Sigmoid colon (tissue), 7 donors: ENCODE measurements around the gene SDR42E1. TPM values are rescaled to one million over a fixed set of nuclear protein-coding genes. Genes with fewer than 3 reads are reported as not detected.

ENCODE experiments used
- DNase-seq: peaks from one replicate; pipeline ENCODE4 v3.0.0-alpha.2; 2019
- H3K27ac ChIP-seq, 4 donors: fragments of 200-600 bp; sonication (generic); one replicate each; pipeline ENCODE4 v1.5.1; 2016 to 2019; ENCODE audit warnings: mild to moderate bottlenecking in 1 of 4
- H3K27me3 ChIP-seq, 3 donors: fragments of 200-600 bp; sonication (generic); one replicate each; pipeline ENCODE4 v1.5.1; 2019; ENCODE audit warnings: mild to moderate bottlenecking in 1 of 3
- H3K36me3 ChIP-seq, 4 donors: fragments of 200-600 bp; sonication (generic); one replicate each; pipeline ENCODE4 v1.5.1; 2016 to 2019
- H3K4me1 ChIP-seq, 4 donors: fragments of 200-600 bp; sonication (generic); one replicate each; pipeline ENCODE4 v1.5.1; 2017 to 2019
- H3K4me3 ChIP-seq, 4 donors: fragments of 200-600 bp; sonication (generic); one replicate each; pipeline ENCODE4 v1.5.1; 2017 to 2019; ENCODE audit warnings: mild to moderate bottlenecking in 2 of 4, moderate library complexity in 1 of 4
- H3K9me3 ChIP-seq, 4 donors: fragments of 200-600 bp in 3 of 4; sonication (generic) in 3 of 4; one replicate each; pipeline versions ENCODE4 v1.5.1 to v1.6.1; 2013 to 2019
- CTCF ChIP-seq, 4 experiments: fragments of 450-650 bp in 3 of 4; fragments of 200-600 bp in 1 of 4; IDR thresholded peaks; one replicate each; pipeline ENCODE4 v1.5.1; 2016 to 2019; ENCODE audit warnings: antibody characterized with exemption in 4 of 4, mild to moderate bottlenecking in 3 of 4, moderate library complexity in 2 of 4
- EP300 ChIP-seq, 4 donors: sonication (generic); formaldehyde crosslinking; IDR thresholded peaks; one replicate each; pipeline ENCODE4 v1.6.1; 2017; ENCODE audit warnings: antibody characterized with exemption in 4 of 4
- POLR2A ChIP-seq, 2 donors: fragments of 450-650 bp; IDR thresholded peaks; one replicate each; pipeline ENCODE4 v1.6.1; 2016; ENCODE audit warnings: antibody characterized with exemption in 2 of 2, mild to moderate bottlenecking in 2 of 2, moderate library complexity in 2 of 2
- POLR2AphosphoS5 ChIP-seq, 4 donors: sonication (generic); formaldehyde crosslinking; IDR thresholded peaks; one replicate each; pipeline ENCODE4 v1.6.1; 2017; ENCODE audit warnings: antibody characterized with exemption in 4 of 4
- WGBS, 2 donors: extraction: QIAGEN DNeasy Blood & Tissue Kit; methylation state at CpG; one replicate each; pipeline ENCODE4 v1.1.7; 2013; 5-methylcytosine and 5-hydroxymethylcytosine counted together
- intact Hi-C: fragments of 100-400 bp; cut with DNase I; formaldehyde crosslinking; loops from one replicate; pipeline ENCODE4 v1.15.1; 2023
- polyA plus RNA-seq, 3 donors: library from polyadenylated mRNA; stranded (reverse); fragments of 200-250 nt; gene quantifications; one replicate each; pipeline ENCODE4 v1.2.3, GENCODE V29; 2013
- total RNA-seq, 4 donors: library from RNA; depleted of rRNA; stranded (reverse); fragments of >200 nt; gene quantifications; one replicate each; pipeline ENCODE4 v1.1.0, GENCODE V29; 2016
- donor health status: healthy with polysubstance abuse.
- donor health status: Bipolar disorder and iron deficiency.
- donor health status: healthy.

SDR42E1 gene
- total and polyA plus RNA-seq, 7 donors: 0.49 to 3.2 (median 1.7) TPM

GRCh38 chr16:81996664-81997509, 14.4 kb downstream of the SDR42E1 start:
- H3K9me3 ChIP-seq: no peaks in the 10 kb centered on the region
- no peak overlapping the region for H3K4me3 ChIP-seq
- intact Hi-C loops: loop anchor here (5.0 kb wide), 1 partner anchor 105 kb away; no protein-coding TSS in a partner anchor
- TF ChIP-seq CTCF (IDR thresholded peaks at IDR 0.05) (peak in 2 of 4 experiments; percentile 32 to 42), POLR2A (IDR thresholded peaks at IDR 0.05) (no peak), POLR2AphosphoS5 (IDR thresholded peaks at IDR 0.05) (peak in 2 of 4 donors; percentile 13 to 18), EP300 (IDR thresholded peaks at IDR 0.05) (no peak)
- peak overlapping the region; percentile 39 to 81 (median 75) for H3K27ac ChIP-seq
- H3K36me3 ChIP-seq: peaks cover 0 to 9% (median 0%) of the 10 kb centered on the region in 4 donors
- WGBS, 2 donors: 73 to 81% methylated on average over 11 of the region's 11 CpGs
- H3K27me3 ChIP-seq: no peaks in the 10 kb centered on the region
- H3K4me1 ChIP-seq: peaks cover 0 to 34% (median 31%) of the 10 kb centered on the region in 4 donors
- DNase-seq: no peak

GRCh38 chr16:81995651-81996050, 15.6 kb downstream of the SDR42E1 start:
- H3K4me1 ChIP-seq: peaks cover 0 to 34% (median 31%) of the 10 kb centered on the region in 4 donors
- no peak for TF ChIP-seq POLR2AphosphoS5 (IDR thresholded peaks at IDR 0.05)
- TF ChIP-seq CTCF (IDR thresholded peaks at IDR 0.05): no peak
- TF ChIP-seq POLR2A (IDR thresholded peaks at IDR 0.05): no peak
- TF ChIP-seq EP300 (IDR thresholded peaks at IDR 0.05): no peak
- H3K27me3 ChIP-seq: no peaks in the 10 kb centered on the region
- intact Hi-C loops: loop anchor here (5.0 kb wide), 1 partner anchor 103 kb away; no protein-coding TSS in a partner anchor
- no peak overlapping the region for H3K4me3 ChIP-seq
- DNase-seq: no peak
- peaks cover 0 to 9% (median 0%) of the 10 kb centered on the region in 4 donors for H3K36me3 ChIP-seq
- no peaks in the 10 kb centered on the region for H3K9me3 ChIP-seq
- whole genome bisulfite sequencing, 2 donors: 41 to 65% methylated on average over 3 of the region's 3 CpGs
- H3K27ac ChIP-seq: peak overlapping the region in 2 of 4 donors; percentile 77 to 81

GRCh38 chr16:81994485-81994884, 16.8 kb downstream of the SDR42E1 start:
- peaks cover 0 to 3% (median 0%) of the 10 kb centered on the region in 4 donors for H3K36me3 ChIP-seq
- intact Hi-C loops: no loop called here
- no peaks in the 10 kb centered on the region for H3K9me3 ChIP-seq
- H3K27me3 ChIP-seq: no peaks in the 10 kb centered on the region
- no peak overlapping the region for H3K4me3 ChIP-seq
- peaks cover 0 to 34% (median 31%) of the 10 kb centered on the region in 4 donors for H3K4me1 ChIP-seq
- no peak overlapping the region for H3K27ac ChIP-seq
- WGBS, 2 donors: 93% methylated on average over 5 of the region's 5 CpGs
- no peak for TF ChIP-seq POLR2AphosphoS5 (IDR thresholded peaks at IDR 0.05)
- TF ChIP-seq POLR2A (IDR thresholded peaks at IDR 0.05): no peak
- TF ChIP-seq CTCF (IDR thresholded peaks at IDR 0.05): no peak
- TF ChIP-seq EP300 (IDR thresholded peaks at IDR 0.05): no peak
- DNase-seq: no peak

GRCh38 chr16:81992859-81993258, 18.4 kb downstream of the SDR42E1 start:
- no peak for DNase-seq
- no peaks in the 10 kb centered on the region for H3K9me3 ChIP-seq
- WGBS, 2 donors: 81 to 86% methylated on average over 3 of the region's 3 CpGs
- TF ChIP-seq POLR2A (IDR thresholded peaks at IDR 0.05): no peak
- TF ChIP-seq EP300 (IDR thresholded peaks at IDR 0.05): no peak
- no peak for TF ChIP-seq POLR2AphosphoS5 (IDR thresholded peaks at IDR 0.05)
- no peak for TF ChIP-seq CTCF (IDR thresholded peaks at IDR 0.05)
- no peaks in the 10 kb centered on the region for H3K27me3 ChIP-seq
- H3K4me3 ChIP-seq: no peak overlapping the region
- H3K4me1 ChIP-seq: peaks cover 0 to 28% (median 27%) of the 10 kb centered on the region in 4 donors
- no peak overlapping the region for H3K27ac ChIP-seq
- no peaks in the 10 kb centered on the region for H3K36me3 ChIP-seq
- intact Hi-C loops: no loop called here
